HepG2 (cell line): Measurements from ENCODE around the gene CST11. TPM values are rescaled to one million over a fixed set of nuclear protein-coding genes. Genes with fewer than 3 reads are reported as not detected.
A peak's percentile ranks its signal among the peaks of the same experiment; 100 is the strongest.

Experiments used
- ATAC-seq: fragments of 200-7000 bp; cut with Tn5 transposase; 3 replicates; pipeline ENCODE4 v1.9.1; 2020; ENCODE audit warnings: mild to moderate bottlenecking, moderate library complexity
- BruUV-seq: library from RNA; stranded (reverse); fragments of 400-500 nt; replicated peaks from 2 replicates; lab custom pipeline; 2021; lab: Mats Ljungman, UMichigan
- CTCF ChIA-PET: fragments of 300-600 bp; formaldehyde crosslinking; extraction: SDS; loops from one replicate; lab custom pipeline; 2021; ENCODE audit warnings: low total read pairs, inconsistent platforms, low intra/inter-chr PET ratio; lab: Yijun Ruan, JAX
- POLR2A ChIA-PET: fragments of 350-600 bp; sonication (Branson Sonifier 250); formaldehyde crosslinking; loops from one replicate; lab custom pipeline; 2020; ENCODE audit warnings: antibody characterized with exemption, inconsistent platforms; lab: Yijun Ruan, JAX
- DNase-seq: peaks from one replicate; pipeline ENCODE4 v3.0.0-alpha.2; 2015; ENCODE audit warnings: low spot score
- FAIRE-seq: peaks from 3 replicates; lab custom pipeline; 2011; peaks lifted over from hg19 to GRCh38; lab: Jason Lieb, UNC
- H2AFZ ChIP-seq: one replicate; pipeline ENCODE4 v1.6.1; 2011; ENCODE audit warnings: low read length, inconsistent platforms
- H3K27ac ChIP-seq: fragments of 300-600 bp; 3 replicates; pipeline ENCODE4 v1.8.0; 2011; ENCODE audit warnings: mixed run types, mild to moderate bottlenecking, mixed read lengths, low read length, inconsistent platforms; ENCODE audit not compliant: insufficient read depth; ENCODE audit errors: extremely low read length
- H3K27me3 ChIP-seq, 2 experiments: fragments of 200-600 bp in 1 of 2; 2 replicates in 1 of 2; 3 replicates in 1 of 2; pipeline versions ENCODE4 v1.6.0 to v1.8.0; 2011; ENCODE audit warnings: low read length in 2 of 2, mild to moderate bottlenecking in 2 of 2, moderate library complexity in 2 of 2, inconsistent platforms in 1 of 2; ENCODE audit not compliant: insufficient read depth in 2 of 2, control insufficient read depth in 1 of 2
- H3K36me3 ChIP-seq, 2 experiments: fragments of 200-600 bp in 1 of 2; replicated peaks in 1 of 2; 2 replicates in 1 of 2; 3 replicates in 1 of 2; pipeline versions ENCODE4 v1.5.1 to v1.8.0; 2011; ENCODE audit warnings: low read length in 2 of 2, inconsistent platforms in 1 of 2; ENCODE audit not compliant: insufficient read depth in 2 of 2, control insufficient read depth in 1 of 2
- H3K4me1 ChIP-seq: 2 replicates; pipeline ENCODE4 v1.5.1; 2012; ENCODE audit warnings: low read length, inconsistent platforms; ENCODE audit not compliant: insufficient read depth
- H3K4me2 ChIP-seq: 2 replicates; pipeline ENCODE4 v1.6.0; 2011; ENCODE audit warnings: low read depth, low read length, inconsistent platforms
- H3K4me3 ChIP-seq, 3 experiments: fragments of 200-600 bp in 1 of 3; sonication (generic), shearing (Covaris generic) in 1 of 3; replicated peaks in 1 of 3; 2 replicates each; pipeline ENCODE4 v1.5.1; 2011 to 2016; ENCODE audit warnings: low read length in 3 of 3, inconsistent platforms in 2 of 3, low read depth in 2 of 3, mild to moderate bottlenecking in 2 of 3, control low read depth in 1 of 3, mixed read lengths in 1 of 3; ENCODE audit not compliant: insufficient read depth in 1 of 3
- H3K79me2 ChIP-seq: one replicate; pipeline ENCODE4 v1.6.1; 2011; ENCODE audit warnings: low read length, inconsistent platforms; ENCODE audit not compliant: insufficient read depth
- H3K9ac ChIP-seq: 2 replicates; pipeline ENCODE4 v1.6.0; 2011; ENCODE audit warnings: mild to moderate bottlenecking, low read depth, low read length, inconsistent platforms; ENCODE audit not compliant: insufficient read depth
- H3K9me3 ChIP-seq: 2 replicates; pipeline ENCODE4 v1.5.1; 2012; ENCODE audit warnings: mild to moderate bottlenecking, low read length
- H4K20me1 ChIP-seq: 2 replicates; pipeline ENCODE4 v1.6.0; 2011; ENCODE audit warnings: inconsistent platforms, mild to moderate bottlenecking, low read length, moderate library complexity; ENCODE audit not compliant: insufficient read depth
- ARNTL ChIP-seq: sonication (generic); formaldehyde crosslinking; IDR thresholded peaks from 2 replicates; pipeline ENCODE4 v1.4.0; 2020; ENCODE audit warnings: mild to moderate bottlenecking, missing genetic modification reagents
- GPN1 ChIP-seq: sonication (generic); formaldehyde crosslinking; IDR thresholded peaks from 2 replicates; pipeline ENCODE4 v1.5.1; 2020; ENCODE audit warnings: missing genetic modification reagents, borderline replicate concordance
- GZF1 ChIP-seq: sonication (generic); formaldehyde crosslinking; IDR thresholded peaks from 2 replicates; pipeline ENCODE4 v1.5.1; 2020; ENCODE audit warnings: mild to moderate bottlenecking, missing genetic modification reagents
- KLF16 ChIP-seq, 2 experiments: sonication (generic) in 1 of 2; formaldehyde crosslinking in 1 of 2; IDR thresholded peaks; 2 replicates each; pipeline versions ENCODE4 v1.6.1 to v1.8.0; 2016 to 2023; ENCODE audit warnings: missing genetic modification reagents in 2 of 2, missing compliant biosample characterization in 1 of 2
- MTA1 ChIP-seq: sonication (generic); formaldehyde crosslinking; IDR thresholded peaks from 2 replicates; pipeline ENCODE4 v1.4.0; 2020; ENCODE audit warnings: missing genetic modification reagents, mild to moderate bottlenecking, borderline replicate concordance
- RFX3 ChIP-seq: IDR thresholded peaks from 2 replicates; pipeline ENCODE4 v1.6.1; 2016; ENCODE audit warnings: missing biosample characterization, missing genetic modification reagents
- SPEN ChIP-seq: sonication (generic); formaldehyde crosslinking; IDR thresholded peaks from 2 replicates; pipeline ENCODE4 v1.5.1; 2020; ENCODE audit warnings: low read depth, mild to moderate bottlenecking, missing genetic modification reagents
- SUZ12 ChIP-seq: fragments of 150-350 bp; IDR thresholded peaks from 2 replicates; pipeline ENCODE4 v1.6.1; 2014; ENCODE audit warnings: low read depth, low read length
- YEATS4 ChIP-seq: sonication (generic); formaldehyde crosslinking; IDR thresholded peaks from 2 replicates; pipeline ENCODE4 v1.4.0; 2020; ENCODE audit warnings: missing genetic modification reagents, borderline replicate concordance
- ZNF232 ChIP-seq: sonication (generic); formaldehyde crosslinking; IDR thresholded peaks from 2 replicates; pipeline ENCODE4 v1.4.0; 2020; ENCODE audit warnings: missing genetic modification reagents, borderline replicate concordance
- ZNF292 ChIP-seq: sonication (generic); formaldehyde crosslinking; IDR thresholded peaks from 2 replicates; pipeline ENCODE4 v1.8.1; 2022; ENCODE audit warnings: mild to moderate bottlenecking, low read depth, missing genetic modification reagents, borderline replicate concordance
- ZNF607 ChIP-seq: sonication (generic); formaldehyde crosslinking; IDR thresholded peaks from 2 replicates; pipeline ENCODE4 v1.5.1; 2020; ENCODE audit warnings: missing genetic modification reagents, mild to moderate bottlenecking, borderline replicate concordance
- WGBS: methylation state at CpG from one replicate; pipeline ENCODE4 v1.1.6; 2017; ENCODE audit warnings: low lambda C conversion rate; 5-methylcytosine and 5-hydroxymethylcytosine counted together
- in situ Hi-C: cut with HindIII; loops from 2 replicates; pipeline ENCODE4 v1.10.0; 2017; ENCODE audit warnings: low pct_unique_long_range_greater_than_20kb; ENCODE audit not compliant: extremely low pct_ligation_motif_present
- intact Hi-C: fragments of 100-400 bp; cut with micrococcal nuclease; formaldehyde crosslinking; loops from one replicate; pipeline ENCODE4 v1.10.0; 2022; ENCODE audit not compliant: unreplicated experiment
- polyA plus RNA-seq, 8 experiments: library from polyadenylated mRNA; depleted of rRNA in 3 of 8; stranded (reverse) in 7 of 8; unstranded in 1 of 8; fragments of >200 nt; fragmentation: Illumina TruSeq in 4 of 8; extraction: Trizol in 4 of 8; gene quantifications; 2 replicates each; pipeline versions ENCODE4 v1.2.1 to v1.2.3, GENCODE V29; 2011 to 2016; ENCODE audit warnings: low read depth in 4 of 8, missing spikeins in 1 of 8, mixed read lengths in 1 of 8; ENCODE audit not compliant: insufficient read depth in 1 of 8
- total RNA-seq, 5 experiments: library from RNA; depleted of rRNA; stranded (reverse); fragments of >200 nt; fragmentation: Illumina TruSeq; extraction: Trizol; gene quantifications; 2 replicates each; pipeline ENCODE4 v1.2.3, GENCODE V29; 2016; ENCODE audit warnings: low read depth in 1 of 5
- TF ChIP-seq, protein P1 (sequence below): sonication (generic); formaldehyde crosslinking; IDR thresholded peaks from 2 replicates; pipeline ENCODE4 v1.4.0; 2020; ENCODE audit warnings: mild to moderate bottlenecking, missing genetic modification reagents
- TF ChIP-seq, protein P2 (sequence below): sonication (generic); formaldehyde crosslinking; conservative IDR thresholded peaks from 2 replicates; pipeline ENCODE4 v1.8.1; 2023; ENCODE audit warnings: missing genetic modification reagents
- TF ChIP-seq, protein P3 (sequence below): sonication (generic); formaldehyde crosslinking; IDR thresholded peaks from 2 replicates; pipeline ENCODE4 v1.5.0; 2020; ENCODE audit warnings: mild to moderate bottlenecking, missing genetic modification reagents, moderate library complexity

Gene CST11
- total and polyA plus RNA-seq, 2 of the 13 experiments (the other 11 are each of a cell fraction or from before 2014, with no cell fraction given), result not detected

DNA sequence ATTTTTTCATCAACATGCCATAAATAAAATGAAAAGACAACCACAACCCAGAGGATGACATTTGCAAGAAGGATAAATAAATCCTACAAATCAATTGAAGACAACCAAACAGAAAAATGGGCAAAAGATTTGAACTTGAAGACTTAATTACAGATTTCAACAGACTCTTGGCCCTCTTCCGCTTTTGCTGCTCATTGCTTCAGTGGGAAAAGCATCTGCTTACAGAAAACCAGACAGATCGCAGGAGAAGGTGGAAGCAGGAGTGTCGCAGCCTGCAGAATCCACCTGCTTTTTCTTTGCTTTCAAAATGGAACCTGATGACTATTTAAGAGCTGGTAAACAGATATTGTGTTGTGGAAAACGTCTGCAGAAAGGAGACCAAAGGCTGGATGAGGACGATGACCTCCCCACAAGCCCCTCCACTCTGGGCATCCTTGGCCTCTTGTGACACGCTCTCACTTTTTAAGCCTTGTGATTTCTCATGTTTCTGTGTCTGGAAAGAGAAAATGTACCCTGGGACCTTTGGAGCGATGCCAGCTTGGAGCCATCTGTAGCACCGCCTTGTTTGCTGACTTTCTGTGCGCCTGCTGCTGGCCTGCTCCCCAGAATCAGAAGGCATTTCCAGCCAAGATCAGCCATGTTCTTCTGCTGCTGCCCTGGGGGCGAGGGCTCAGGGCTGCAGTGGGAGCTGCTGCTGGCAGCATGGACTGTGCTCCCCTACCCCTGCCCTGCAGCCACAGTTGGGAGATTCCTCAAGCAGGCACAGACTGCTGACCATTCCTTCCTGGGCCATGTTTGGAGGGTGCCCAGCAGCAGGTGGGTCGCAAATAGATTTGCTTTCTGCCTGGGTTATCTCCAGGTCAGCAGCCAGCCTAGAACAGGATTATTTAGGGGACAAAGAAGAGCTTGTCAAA is 16.8 kb downstream of the CST11 start (continued):
- TF ChIP-seq, protein P1, sequence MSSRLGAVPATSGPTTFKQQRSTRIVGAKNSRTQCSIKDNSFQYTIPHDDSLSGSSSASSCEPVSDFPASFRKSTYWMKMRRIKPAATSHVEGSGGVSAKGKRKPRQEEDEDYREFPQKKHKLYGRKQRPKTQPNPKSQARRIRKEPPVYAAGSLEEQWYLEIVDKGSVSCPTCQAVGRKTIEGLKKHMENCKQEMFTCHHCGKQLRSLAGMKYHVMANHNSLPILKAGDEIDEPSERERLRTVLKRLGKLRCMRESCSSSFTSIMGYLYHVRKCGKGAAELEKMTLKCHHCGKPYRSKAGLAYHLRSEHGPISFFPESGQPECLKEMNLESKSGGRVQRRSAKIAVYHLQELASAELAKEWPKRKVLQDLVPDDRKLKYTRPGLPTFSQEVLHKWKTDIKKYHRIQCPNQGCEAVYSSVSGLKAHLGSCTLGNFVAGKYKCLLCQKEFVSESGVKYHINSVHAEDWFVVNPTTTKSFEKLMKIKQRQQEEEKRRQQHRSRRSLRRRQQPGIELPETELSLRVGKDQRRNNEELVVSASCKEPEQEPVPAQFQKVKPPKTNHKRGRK (CRISPR knock-in tag), result no peak
- peak; percentile 85; the same call in 1 of the 2 replicates for TF ChIP-seq MTA1
- no peak for TF ChIP-seq ZNF232 (CRISPR knock-in tag)
- TF ChIP-seq GPN1 (CRISPR knock-in tag), result no peak
- TF ChIP-seq SPEN (CRISPR knock-in tag), result peak; percentile 57; the same call in 1 of the 2 replicates
- TF ChIP-seq, all 625 proteins: peak for 197

DNA sequence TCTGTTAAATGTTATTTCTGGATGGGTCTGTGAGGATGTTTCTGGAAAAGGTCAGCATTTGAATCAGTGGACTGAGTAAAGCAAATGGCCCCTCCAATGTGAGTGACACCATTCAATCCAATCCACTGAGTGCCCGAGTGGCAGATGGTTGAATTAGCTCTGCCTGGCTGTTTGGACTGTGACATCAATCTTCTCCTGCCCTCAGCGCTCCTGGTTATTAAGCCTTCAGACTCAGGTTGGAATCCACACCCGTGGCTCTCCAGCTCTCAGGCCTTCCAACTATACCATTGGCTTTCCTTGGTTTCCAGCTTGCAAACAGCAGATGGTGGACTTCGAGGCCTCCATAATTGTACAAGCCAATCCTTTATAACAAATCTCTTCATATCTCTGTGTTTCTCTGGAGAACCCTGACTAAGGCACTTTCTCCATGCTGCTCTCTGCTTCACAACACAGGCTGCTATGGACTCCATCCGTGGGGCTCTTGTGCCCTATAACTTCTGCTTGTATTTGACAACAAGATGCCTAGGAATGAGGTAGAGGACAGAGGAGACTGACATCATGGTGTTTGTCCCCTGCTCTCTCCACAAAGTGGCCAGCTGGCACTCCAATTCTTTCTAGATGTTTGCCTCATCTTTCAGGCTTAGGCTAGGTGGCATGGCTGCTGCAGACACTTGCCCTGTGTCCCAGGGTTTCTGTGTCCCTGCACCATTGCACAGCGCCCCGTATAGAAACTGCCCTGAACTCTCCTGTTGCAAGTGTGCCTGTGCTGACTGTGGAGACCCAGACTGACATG is 18.0 kb downstream of the CST11 start:
- in situ Hi-C loops, result no loop called here
- WGBS, result 60% methylated on average over 7 of the region's 7 CpGs
- TF ChIP-seq RFX3, result no peak
- no peak for TF ChIP-seq SUZ12
- no peak for TF ChIP-seq ARNTL (CRISPR knock-in tag)
- TF ChIP-seq KLF16 (CRISPR knock-in tag; IDR thresholded peaks at IDR 0.05), result no peak
- peak; percentile 38; the same call in 1 of the 2 replicates for TF ChIP-seq ZNF607 (CRISPR knock-in tag)
- no peak for TF ChIP-seq YEATS4
- TF ChIP-seq, protein P2, sequence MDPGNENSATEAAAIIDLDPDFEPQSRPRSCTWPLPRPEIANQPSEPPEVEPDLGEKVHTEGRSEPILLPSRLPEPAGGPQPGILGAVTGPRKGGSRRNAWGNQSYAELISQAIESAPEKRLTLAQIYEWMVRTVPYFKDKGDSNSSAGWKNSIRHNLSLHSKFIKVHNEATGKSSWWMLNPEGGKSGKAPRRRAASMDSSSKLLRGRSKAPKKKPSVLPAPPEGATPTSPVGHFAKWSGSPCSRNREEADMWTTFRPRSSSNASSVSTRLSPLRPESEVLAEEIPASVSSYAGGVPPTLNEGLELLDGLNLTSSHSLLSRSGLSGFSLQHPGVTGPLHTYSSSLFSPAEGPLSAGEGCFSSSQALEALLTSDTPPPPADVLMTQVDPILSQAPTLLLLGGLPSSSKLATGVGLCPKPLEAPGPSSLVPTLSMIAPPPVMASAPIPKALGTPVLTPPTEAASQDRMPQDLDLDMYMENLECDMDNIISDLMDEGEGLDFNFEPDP (CRISPR knock-in tag), result 0 out of 2 replicates have a peak, but pooled peaks have one; percentile 50
- peak; percentile 32; the same call in 1 of the 2 replicates for TF ChIP-seq ZNF292 (CRISPR knock-in tag)
- TF ChIP-seq GZF1 (CRISPR knock-in tag), result no peak
- TF ChIP-seq, protein P3, sequence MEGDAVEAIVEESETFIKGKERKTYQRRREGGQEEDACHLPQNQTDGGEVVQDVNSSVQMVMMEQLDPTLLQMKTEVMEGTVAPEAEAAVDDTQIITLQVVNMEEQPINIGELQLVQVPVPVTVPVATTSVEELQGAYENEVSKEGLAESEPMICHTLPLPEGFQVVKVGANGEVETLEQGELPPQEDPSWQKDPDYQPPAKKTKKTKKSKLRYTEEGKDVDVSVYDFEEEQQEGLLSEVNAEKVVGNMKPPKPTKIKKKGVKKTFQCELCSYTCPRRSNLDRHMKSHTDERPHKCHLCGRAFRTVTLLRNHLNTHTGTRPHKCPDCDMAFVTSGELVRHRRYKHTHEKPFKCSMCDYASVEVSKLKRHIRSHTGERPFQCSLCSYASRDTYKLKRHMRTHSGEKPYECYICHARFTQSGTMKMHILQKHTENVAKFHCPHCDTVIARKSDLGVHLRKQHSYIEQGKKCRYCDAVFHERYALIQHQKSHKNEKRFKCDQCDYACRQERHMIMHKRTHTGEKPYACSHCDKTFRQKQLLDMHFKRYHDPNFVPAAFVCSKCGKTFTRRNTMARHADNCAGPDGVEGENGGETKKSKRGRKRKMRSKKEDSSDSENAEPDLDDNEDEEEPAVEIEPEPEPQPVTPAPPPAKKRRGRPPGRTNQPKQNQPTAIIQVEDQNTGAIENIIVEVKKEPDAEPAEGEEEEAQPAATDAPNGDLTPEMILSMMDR (CRISPR knock-in tag), result peak; percentile 25; the same call in 1 of the 2 replicates

More for the DNA sequence above, 18.0 kb downstream of the CST11 start:
- no TSS peak for BruUV-seq
- no peaks in the 10 kb centered on the region for H4K20me1 ChIP-seq
- H3K27ac ChIP-seq, result no peak overlapping the region
- ChIA-PET CTCF (no interaction called here), POLR2A (interaction anchor here (1.0 kb wide), 1 partner anchor 12 kb away, joined by 3 read pairs; no protein-coding TSS in a partner anchor)
- H3K27me3 ChIP-seq, result no peaks in the 10 kb centered on the region
- no peaks in the 10 kb centered on the region for H3K79me2 ChIP-seq
- ATAC-seq (peak; percentile 46), FAIRE-seq (no peak), DNase-seq (no peak)
- H3K9ac ChIP-seq, result no peak overlapping the region
- peak overlapping the region; percentile 96 for H3K4me2 ChIP-seq
- H3K4me1 ChIP-seq, result peaks cover 41% of the 10 kb centered on the region
- intact Hi-C loops, result no loop called here
- peak overlapping the region; percentile 34 for H2AFZ ChIP-seq
- H3K9me3 ChIP-seq, result no peaks in the 10 kb centered on the region
- H3K4me3 ChIP-seq, result 0 out of 6 replicates have a peak overlapping the region, but pooled peaks of 1 of the 3 experiments have one; percentile 21
- no peaks in the 10 kb centered on the region for H3K36me3 ChIP-seq
